Calu3 (cell line): ENCODE results near the gene GOLGA1. TPM values are rescaled to one million over a fixed set of nuclear protein-coding genes. Genes with fewer than 3 reads are reported as not detected.

ENCODE experiments used
- BruUV-seq: library from RNA; stranded (reverse); fragments of 400-500 nt; replicated peaks from 2 replicates; lab custom pipeline; 2021; lab: Mats Ljungman, UMichigan
- CTCF ChIA-PET: fragments of 300-600 bp; sonication (Branson Sonifier 250); formaldehyde crosslinking; loops from one replicate; lab custom pipeline; 2022; ENCODE audit warnings: antibody characterized with exemption; lab: Charles Lee
- DNase-seq: peaks from one replicate; pipeline ENCODE4 v3.0.0; 2022
- H3K27ac Mint-ChIP-seq: one replicate; pipeline ENCODE4 v1.8.0; 2022; ENCODE audit warnings: mixed read lengths; ENCODE audit not compliant: unreplicated experiment
- H3K27me3 Mint-ChIP-seq: one replicate; pipeline ENCODE4 v1.8.0; 2022; ENCODE audit warnings: mixed read lengths; ENCODE audit not compliant: unreplicated experiment
- H3K36me3 Mint-ChIP-seq: one replicate; pipeline ENCODE4 v1.8.0; 2022; ENCODE audit warnings: mild to moderate bottlenecking, moderate library complexity, mixed read lengths; ENCODE audit not compliant: insufficient read depth, unreplicated experiment
- H3K4me1 Mint-ChIP-seq: one replicate; pipeline ENCODE4 v1.8.0; 2022; ENCODE audit warnings: mild to moderate bottlenecking, low read depth, mixed read lengths; ENCODE audit not compliant: unreplicated experiment
- H3K4me3 Mint-ChIP-seq: one replicate; pipeline ENCODE4 v1.8.0; 2022; ENCODE audit warnings: mild to moderate bottlenecking, low read depth, moderate library complexity, mixed read lengths; ENCODE audit not compliant: unreplicated experiment
- H3K9me3 Mint-ChIP-seq: one replicate; pipeline ENCODE4 v1.8.0; 2022; ENCODE audit warnings: low read depth, mixed read lengths; ENCODE audit not compliant: unreplicated experiment
- intact Hi-C: fragments of 100-400 bp; cut with micrococcal nuclease; formaldehyde crosslinking; loops from one replicate; pipeline ENCODE4 v1.10.0; 2022; ENCODE audit not compliant: unreplicated experiment
- total RNA-seq: library from RNA; stranded (reverse); gene quantifications from 2 replicates; pipeline ENCODE4 v1.2.3, GENCODE V29; 2022
- TF ChIP-seq, protein P1 (sequence below): fragments of 200-600 bp; IDR thresholded peaks from one replicate; pipeline ENCODE4 v1.8.0; 2022; ENCODE audit warnings: antibody characterized with exemption; ENCODE audit not compliant: unreplicated experiment

Gene GOLGA1
- total RNA-seq, 1 experiment from 2014 or later = 13.4 TPM

DNA sequence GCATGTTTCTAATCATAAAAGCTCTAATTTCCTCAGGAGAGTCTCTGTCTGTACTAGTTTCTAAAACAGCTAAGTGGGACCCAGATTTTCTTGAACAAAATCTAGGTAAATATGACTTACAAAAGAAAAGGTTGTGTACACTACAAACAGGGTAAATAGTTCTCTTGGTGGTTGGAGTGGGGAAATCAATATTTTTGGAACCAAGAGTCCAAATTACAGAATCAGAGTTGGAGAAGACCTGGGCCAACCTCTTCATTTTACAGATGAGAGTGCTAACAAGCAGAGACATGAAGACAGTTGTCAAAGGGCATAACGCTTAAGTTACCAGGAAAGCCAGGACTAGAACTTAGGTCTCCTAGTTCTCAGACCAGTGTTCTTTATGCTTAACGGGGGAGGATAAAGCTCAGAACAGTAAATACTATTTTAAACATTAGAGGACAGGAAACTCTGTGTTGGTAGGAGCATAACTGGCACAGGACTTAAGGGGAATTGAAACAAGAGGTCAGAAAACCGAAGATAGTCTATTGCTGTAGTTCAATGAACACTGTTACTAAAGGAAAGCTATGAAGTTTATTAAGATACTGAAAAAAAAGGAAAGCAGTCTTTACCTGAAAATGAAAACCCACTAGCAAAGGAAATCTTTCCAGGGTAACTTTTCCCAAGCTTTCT is 9.3 kb upstream of the GOLGA1 start:
- Mint-ChIP-seq H3K9me3 (no peaks in the 10 kb centered on the region), H3K27ac (no peak overlapping the region), H3K4me3 (no peak overlapping the region), H3K27me3 (no peaks in the 10 kb centered on the region), H3K36me3 (no peaks in the 10 kb centered on the region), H3K4me1 (no peaks in the 10 kb centered on the region)
- BruUV-seq = no TSS peak
- DNase-seq = no peak
- intact Hi-C loops = no loop called here
- TF ChIP-seq, protein P1, sequence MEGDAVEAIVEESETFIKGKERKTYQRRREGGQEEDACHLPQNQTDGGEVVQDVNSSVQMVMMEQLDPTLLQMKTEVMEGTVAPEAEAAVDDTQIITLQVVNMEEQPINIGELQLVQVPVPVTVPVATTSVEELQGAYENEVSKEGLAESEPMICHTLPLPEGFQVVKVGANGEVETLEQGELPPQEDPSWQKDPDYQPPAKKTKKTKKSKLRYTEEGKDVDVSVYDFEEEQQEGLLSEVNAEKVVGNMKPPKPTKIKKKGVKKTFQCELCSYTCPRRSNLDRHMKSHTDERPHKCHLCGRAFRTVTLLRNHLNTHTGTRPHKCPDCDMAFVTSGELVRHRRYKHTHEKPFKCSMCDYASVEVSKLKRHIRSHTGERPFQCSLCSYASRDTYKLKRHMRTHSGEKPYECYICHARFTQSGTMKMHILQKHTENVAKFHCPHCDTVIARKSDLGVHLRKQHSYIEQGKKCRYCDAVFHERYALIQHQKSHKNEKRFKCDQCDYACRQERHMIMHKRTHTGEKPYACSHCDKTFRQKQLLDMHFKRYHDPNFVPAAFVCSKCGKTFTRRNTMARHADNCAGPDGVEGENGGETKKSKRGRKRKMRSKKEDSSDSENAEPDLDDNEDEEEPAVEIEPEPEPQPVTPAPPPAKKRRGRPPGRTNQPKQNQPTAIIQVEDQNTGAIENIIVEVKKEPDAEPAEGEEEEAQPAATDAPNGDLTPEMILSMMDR = no peak
- CTCF ChIA-PET = no interaction called here

GRCh38 chr9:124949387-124949786 is 8.5 kb upstream of the GOLGA1 start:
- no peaks in the 10 kb centered on the region for H3K27me3 Mint-ChIP-seq
- no peak overlapping the region for H3K4me3 Mint-ChIP-seq
- CTCF ChIA-PET = no interaction called here
- intact Hi-C loops = no loop called here
- no peak overlapping the region for H3K27ac Mint-ChIP-seq
- BruUV-seq = no TSS peak
- no peaks in the 10 kb centered on the region for H3K36me3 Mint-ChIP-seq
- H3K4me1 Mint-ChIP-seq = no peaks in the 10 kb centered on the region
- no peaks in the 10 kb centered on the region for H3K9me3 Mint-ChIP-seq
- TF ChIP-seq, protein P1 = no peak
- DNase-seq = no peak

GRCh38 chr9:124947727-124948391 is 7.0 kb upstream of the GOLGA1 start:
- H3K27ac Mint-ChIP-seq = no peak overlapping the region

DNA sequence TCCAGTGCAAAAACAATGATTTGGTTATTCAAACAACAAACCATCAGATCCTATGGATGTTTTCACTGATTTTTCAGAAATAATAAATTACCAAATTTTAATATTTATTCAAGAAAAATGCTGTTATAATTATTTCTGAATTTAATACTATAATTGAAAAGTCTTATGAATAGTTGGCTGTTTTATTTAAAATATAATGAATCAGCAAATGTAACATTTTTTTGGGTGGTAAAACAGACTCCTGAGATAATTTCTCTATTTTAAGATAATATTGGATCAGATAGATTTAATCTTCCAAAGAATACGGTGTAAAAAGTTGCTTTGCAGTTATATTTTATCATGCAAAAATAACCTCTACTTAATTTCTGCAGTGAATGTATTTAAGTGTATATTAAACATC is 5.3 kb upstream of the GOLGA1 start:
- intact Hi-C loops = no loop called here
- no peak overlapping the region for H3K27ac Mint-ChIP-seq
- no peak for DNase-seq
- no peaks in the 10 kb centered on the region for H3K9me3 Mint-ChIP-seq
- TF ChIP-seq, protein P1 = no peak
- H3K4me3 Mint-ChIP-seq = no peak overlapping the region
- H3K4me1 Mint-ChIP-seq = no peaks in the 10 kb centered on the region
- H3K36me3 Mint-ChIP-seq = peaks cover 16% of the 10 kb centered on the region
- CTCF ChIA-PET = no interaction called here
- no peaks in the 10 kb centered on the region for H3K27me3 Mint-ChIP-seq
- no TSS peak for BruUV-seq

More at GRCh38 chr9:124947727-124948391, 7.0 kb upstream of the GOLGA1 start:
- Mint-ChIP-seq H3K27me3 (no peaks in the 10 kb centered on the region), H3K9me3 (no peaks in the 10 kb centered on the region), H3K36me3 (no peaks in the 10 kb centered on the region), H3K4me3 (no peak overlapping the region), H3K4me1 (no peaks in the 10 kb centered on the region)
- TF ChIP-seq, protein P1 = no peak
- no peak for DNase-seq
- intact Hi-C loops = no loop called here
- CTCF ChIA-PET = no interaction called here
- no TSS peak for BruUV-seq
